ENCODE measurements around the gene RYR2.

DNA sequence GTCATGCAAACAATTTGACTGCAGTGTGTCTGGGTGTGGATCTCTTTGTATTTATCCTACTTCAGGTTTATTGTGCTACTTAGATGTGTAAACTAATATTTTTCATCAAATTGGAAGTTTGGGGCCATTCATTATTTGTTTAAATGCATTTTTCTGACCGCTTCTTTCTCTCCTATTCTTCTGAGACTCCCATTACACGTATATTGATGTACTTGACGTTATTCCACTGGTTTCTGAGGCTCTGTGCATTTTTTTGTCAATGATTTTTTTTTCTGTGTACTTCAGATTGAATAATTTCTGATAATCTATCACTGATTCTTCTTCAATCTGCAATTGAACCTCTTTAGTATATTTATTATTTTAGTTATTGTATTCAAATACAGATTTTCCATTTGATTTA is 276.8 kb downstream of the RYR2 start:
- TF ChIP-seq CEBPB (IDR thresholded peaks at IDR 0.05; ENCODE audit: low read depth, low read length) (no peak), RNF2 (IDR thresholded peaks at IDR 0.05; ENCODE audit: borderline replicate concordance, low read depth, low read length, missing control alignments, poor library complexity, severe bottlenecking) (no peak)
- TF ChIP-seq, protein P1, sequence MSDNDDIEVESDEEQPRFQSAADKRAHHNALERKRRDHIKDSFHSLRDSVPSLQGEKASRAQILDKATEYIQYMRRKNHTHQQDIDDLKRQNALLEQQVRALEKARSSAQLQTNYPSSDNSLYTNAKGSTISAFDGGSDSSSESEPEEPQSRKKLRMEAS (IDR thresholded peaks at IDR 0.05) = no peak
